Colonic mucosa (tissue), 4 donors: ENCODE measurements around the gene ESR2. TPM values are rescaled to one million over a fixed set of nuclear protein-coding genes. Genes with fewer than 3 reads are reported as not detected.

Source experiments
- DNase-seq: peaks from one replicate; pipeline ENCODE4 v3.0.0-alpha.2; 2020
- H3K27ac ChIP-seq: fragments of 200-600 bp; one replicate; pipeline ENCODE4 v1.8.0; 2021
- H3K27me3 ChIP-seq: fragments of 200-600 bp; one replicate; pipeline ENCODE4 v1.8.0; 2021
- H3K36me3 ChIP-seq: fragments of 200-600 bp; one replicate; pipeline ENCODE4 v1.8.0; 2021
- H3K4me1 ChIP-seq: fragments of 200-600 bp; one replicate; pipeline ENCODE4 v1.8.0; 2021; ENCODE audit warnings: mild to moderate bottlenecking
- H3K4me3 ChIP-seq: fragments of 200-600 bp; one replicate; pipeline ENCODE4 v1.8.0; 2021
- H3K9ac ChIP-seq, 2 donors: one replicate each; pipeline ENCODE4 v1.7.0; 2013; ENCODE audit warnings: control low read depth in 2 of 2, low read depth in 2 of 2, low read length in 2 of 2
- H3K9me3 ChIP-seq: fragments of 200-600 bp; one replicate; pipeline ENCODE4 v1.8.0; 2021
- intact Hi-C: fragments of 100-400 bp; cut with DNase I; formaldehyde crosslinking; loops from one replicate; pipeline ENCODE4 v1.14.1; 2022
- total RNA-seq, 2 donors: library from RNA; stranded (reverse); fragmentation: NEBNext Ultra II Directional in 1 of 2; extraction: Animal tissue kit (Norgen Biotek cat#: 25700) in 1 of 2; gene quantifications; one replicate each; pipeline ENCODE4 v1.2.1, GENCODE V29; 2021
- TF ChIP-seq, protein P1 (sequence below): fragments of 200-600 bp; IDR thresholded peaks from one replicate; pipeline ENCODE4 v1.8.0; 2022; ENCODE audit warnings: antibody characterized with exemption, mild to moderate bottlenecking
- donor health status: healthy.
- donor health status: DM: no; HTN: no; CAD: no.
- donor health status: DM: no; HTN: no; CAD: no.

ESR2 gene
- total RNA-seq, 2 donors from 2014 or later, result 0.42 to 0.85 TPM

DNA sequence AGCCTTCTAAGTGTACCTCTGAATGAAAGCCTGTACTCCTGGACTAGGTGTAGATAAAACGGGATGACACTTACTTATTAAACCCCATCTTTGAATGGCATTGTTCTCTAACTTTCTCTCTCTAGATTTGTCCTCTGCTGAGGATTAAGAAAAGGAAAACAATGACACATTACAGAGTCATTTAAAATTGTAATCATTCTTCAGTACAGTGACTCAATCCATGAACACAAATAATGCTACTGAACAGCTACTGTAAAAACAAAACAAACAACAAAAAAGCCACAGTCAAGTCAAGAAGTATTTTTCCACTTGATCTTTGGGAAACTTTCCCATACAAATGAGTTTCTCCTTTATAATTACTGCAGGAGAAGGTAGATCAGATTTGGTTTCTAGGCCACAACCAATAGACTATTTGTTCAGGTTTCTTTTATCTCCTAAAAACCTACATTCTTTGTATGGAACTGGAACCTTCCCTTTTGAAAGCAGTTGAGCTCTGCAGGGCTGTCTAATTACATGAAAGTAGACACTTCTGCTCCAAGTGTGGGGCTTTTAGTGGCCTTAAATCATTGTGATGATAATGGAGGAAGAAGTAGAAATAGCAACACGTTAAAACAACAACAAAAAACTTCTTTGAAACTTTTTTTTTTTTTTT lies 219.1 kb downstream of the ESR2 start:
- Histone ChIP-seq H3K27ac (no peak overlapping the region), H3K27me3 (no peaks in the 10 kb centered on the region), H3K9ac (no peak overlapping the region), H3K4me3 (no peak overlapping the region), H3K4me1 (no peaks in the 10 kb centered on the region), H3K36me3 (peaks cover 5% of the 10 kb centered on the region), H3K9me3 (no peaks in the 10 kb centered on the region)
- TF ChIP-seq, protein P1, sequence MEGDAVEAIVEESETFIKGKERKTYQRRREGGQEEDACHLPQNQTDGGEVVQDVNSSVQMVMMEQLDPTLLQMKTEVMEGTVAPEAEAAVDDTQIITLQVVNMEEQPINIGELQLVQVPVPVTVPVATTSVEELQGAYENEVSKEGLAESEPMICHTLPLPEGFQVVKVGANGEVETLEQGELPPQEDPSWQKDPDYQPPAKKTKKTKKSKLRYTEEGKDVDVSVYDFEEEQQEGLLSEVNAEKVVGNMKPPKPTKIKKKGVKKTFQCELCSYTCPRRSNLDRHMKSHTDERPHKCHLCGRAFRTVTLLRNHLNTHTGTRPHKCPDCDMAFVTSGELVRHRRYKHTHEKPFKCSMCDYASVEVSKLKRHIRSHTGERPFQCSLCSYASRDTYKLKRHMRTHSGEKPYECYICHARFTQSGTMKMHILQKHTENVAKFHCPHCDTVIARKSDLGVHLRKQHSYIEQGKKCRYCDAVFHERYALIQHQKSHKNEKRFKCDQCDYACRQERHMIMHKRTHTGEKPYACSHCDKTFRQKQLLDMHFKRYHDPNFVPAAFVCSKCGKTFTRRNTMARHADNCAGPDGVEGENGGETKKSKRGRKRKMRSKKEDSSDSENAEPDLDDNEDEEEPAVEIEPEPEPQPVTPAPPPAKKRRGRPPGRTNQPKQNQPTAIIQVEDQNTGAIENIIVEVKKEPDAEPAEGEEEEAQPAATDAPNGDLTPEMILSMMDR, result no peak
- intact Hi-C loops, result no loop called here
- no peak for DNase-seq

DNA sequence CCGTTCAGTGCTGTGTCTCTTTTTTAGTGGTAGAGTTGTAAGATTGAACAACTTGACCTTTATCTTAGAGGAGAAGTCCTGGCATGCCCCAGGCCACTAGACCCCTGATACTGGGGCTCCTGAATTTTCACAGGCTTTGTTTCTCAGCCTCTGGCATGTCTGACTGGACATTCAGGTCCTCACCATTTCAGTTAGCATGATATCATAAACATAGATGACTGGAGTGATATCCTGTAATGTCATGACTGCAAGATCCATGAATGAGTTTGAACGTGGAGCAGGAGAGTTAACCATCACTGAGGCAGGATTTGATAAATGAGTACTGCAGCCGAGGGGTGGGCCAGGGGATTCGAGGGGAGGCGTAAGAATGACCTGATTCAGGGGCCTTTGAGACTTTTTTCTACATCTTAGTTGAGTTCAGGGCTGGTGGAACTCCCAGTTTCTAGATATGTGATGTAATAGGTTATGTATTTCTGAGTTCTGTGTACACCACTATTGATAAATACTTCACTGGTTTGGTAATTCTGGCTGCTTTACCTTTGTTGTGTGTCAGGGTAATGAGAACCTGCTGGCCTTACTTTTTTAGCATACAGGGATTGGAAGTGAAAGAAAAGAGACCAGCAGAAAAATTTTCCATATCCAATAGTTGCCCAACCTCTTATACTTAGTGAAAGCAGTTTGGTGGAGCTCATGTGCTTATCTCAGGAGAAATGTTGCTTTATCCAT lies 224.4 kb downstream of the ESR2 start:
- DNase-seq, result no peak
- no peak overlapping the region for H3K4me3 ChIP-seq
- H3K4me1 ChIP-seq, result no peaks in the 10 kb centered on the region
- TF ChIP-seq, protein P1, result no peak
- no peaks in the 10 kb centered on the region for H3K36me3 ChIP-seq
- H3K9ac ChIP-seq, result no peak overlapping the region
- no peaks in the 10 kb centered on the region for H3K9me3 ChIP-seq
- no peaks in the 10 kb centered on the region for H3K27me3 ChIP-seq
- intact Hi-C loops, result loop anchor here (10.0 kb wide), 1 partner anchor 65 kb away; no protein-coding TSS in a partner anchor
- H3K27ac ChIP-seq, result no peak overlapping the region

DNA sequence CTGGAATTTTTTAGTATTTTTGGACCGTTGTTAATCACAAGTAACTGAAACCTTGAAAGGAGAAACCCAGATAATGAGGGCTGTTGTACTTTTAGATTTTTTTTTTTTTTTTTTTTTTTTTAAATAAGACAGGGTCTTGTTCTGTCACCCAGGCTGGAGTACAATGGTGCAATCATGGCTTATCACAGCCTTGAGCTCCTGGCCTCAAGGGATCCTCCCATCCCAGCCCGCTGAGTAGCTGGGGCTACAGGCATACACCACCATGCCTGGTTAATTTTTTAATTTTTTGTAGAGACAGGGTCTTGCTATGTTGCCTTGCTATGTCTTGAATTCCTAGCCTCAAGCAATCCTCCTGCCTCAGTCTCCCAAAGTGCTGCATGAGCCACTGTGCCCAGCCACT lies 229.7 kb downstream of the ESR2 start:
- H3K27me3 ChIP-seq, result no peaks in the 10 kb centered on the region
- TF ChIP-seq, protein P1, result no peak
- no peak overlapping the region for H3K9ac ChIP-seq
- no peaks in the 10 kb centered on the region for H3K36me3 ChIP-seq
- H3K4me3 ChIP-seq, result no peak overlapping the region
- H3K4me1 ChIP-seq, result no peaks in the 10 kb centered on the region
- intact Hi-C loops, result loop anchor here (10.0 kb wide), 1 partner anchor 70 kb away; no protein-coding TSS in a partner anchor
- no peak for DNase-seq
- H3K9me3 ChIP-seq, result no peaks in the 10 kb centered on the region
- H3K27ac ChIP-seq, result no peak overlapping the region

DNA sequence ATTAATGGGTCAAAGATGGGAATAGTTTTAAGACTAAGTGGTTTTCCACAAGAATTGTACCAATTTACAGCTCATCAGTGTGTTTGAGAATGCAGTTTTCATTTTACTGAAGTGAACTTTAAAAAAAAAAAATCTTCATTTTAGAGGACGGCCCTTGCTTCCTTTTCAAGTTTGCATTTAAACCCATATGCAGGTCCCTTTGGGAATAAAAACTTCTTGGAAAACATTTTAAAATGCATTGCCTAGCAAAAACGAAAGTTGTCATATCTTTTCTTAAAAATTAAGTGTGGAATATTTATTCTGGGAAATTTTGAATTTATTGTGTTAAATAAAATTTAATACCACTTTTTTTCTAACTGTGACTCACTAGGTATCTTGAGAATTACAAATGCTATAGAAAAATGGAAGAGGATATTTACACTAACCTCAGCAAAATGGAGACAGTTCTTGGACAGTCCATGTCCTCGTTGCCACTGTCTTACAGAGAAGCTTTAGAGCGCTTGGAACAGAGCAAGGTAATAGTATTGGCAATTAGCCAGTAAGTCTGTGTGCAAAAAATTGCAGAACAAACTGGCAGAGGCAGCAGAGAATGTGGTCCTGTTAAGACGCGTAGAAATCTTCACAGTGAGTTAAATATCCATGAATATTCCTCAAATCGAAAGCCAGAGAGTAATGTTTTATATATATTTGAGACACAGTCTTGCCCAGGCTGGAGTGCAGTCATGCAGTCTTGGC lies 231.6 kb downstream of the ESR2 start:
- Histone ChIP-seq H3K27me3 (no peaks in the 10 kb centered on the region), H3K9me3 (no peaks in the 10 kb centered on the region), H3K27ac (no peak overlapping the region), H3K4me1 (no peaks in the 10 kb centered on the region), H3K4me3 (no peak overlapping the region), H3K9ac (no peak overlapping the region), H3K36me3 (no peaks in the 10 kb centered on the region)
- DNase-seq, result no peak
- TF ChIP-seq, protein P1, result no peak
- intact Hi-C loops, result loop anchor here (10.0 kb wide), 1 partner anchor 72 kb away; no protein-coding TSS in a partner anchor

DNA sequence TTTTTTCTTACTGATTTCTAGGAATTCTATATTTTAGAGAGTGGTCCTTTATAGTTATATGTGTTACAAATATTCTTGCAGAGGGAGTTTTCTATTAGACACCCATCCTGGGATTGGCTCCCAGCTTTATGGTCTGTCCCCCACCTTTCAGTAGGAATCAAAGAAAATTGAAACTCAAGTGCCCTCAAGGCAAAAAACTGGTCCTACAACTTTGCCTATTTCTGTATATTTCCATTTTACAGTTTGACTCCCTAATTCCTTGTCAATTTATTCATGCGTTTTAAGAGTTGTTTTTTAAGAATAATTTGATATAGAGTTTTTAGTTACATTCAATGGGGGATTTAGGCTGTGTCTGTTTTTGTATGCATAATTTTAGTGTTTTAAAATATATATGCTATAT lies 232.5 kb downstream of the ESR2 start:
- intact Hi-C loops, result loop anchor here (10.0 kb wide), 1 partner anchor 73 kb away; no protein-coding TSS in a partner anchor
- H3K4me1 ChIP-seq, result no peaks in the 10 kb centered on the region
- no peak for DNase-seq
- H3K9ac ChIP-seq, result no peak overlapping the region
- H3K27me3 ChIP-seq, result no peaks in the 10 kb centered on the region
- H3K4me3 ChIP-seq, result no peak overlapping the region
- H3K9me3 ChIP-seq, result no peaks in the 10 kb centered on the region
- TF ChIP-seq, protein P1, result no peak
- H3K36me3 ChIP-seq, result no peaks in the 10 kb centered on the region
- H3K27ac ChIP-seq, result no peak overlapping the region
